H9 (cell line): ENCODE data around the gene MYOM1. TPM values are rescaled to one million over a fixed set of nuclear protein-coding genes. Genes with fewer than 3 reads are reported as not detected.

Source experiments
- DNase-seq: peaks from one replicate; pipeline ENCODE4 v3.0.0-alpha.2; 2017
- H2AFZ ChIP-seq: one replicate; pipeline ENCODE4 v1.6.1; 2013; ENCODE audit warnings: mild to moderate bottlenecking, low read length, control low read depth, moderate library complexity
- H2AK5ac ChIP-seq: 2 replicates; pipeline ENCODE4 v1.6.1; 2013; ENCODE audit warnings: low read length, control low read depth, mixed read lengths; ENCODE audit not compliant: insufficient read length
- H2BK120ac ChIP-seq: one replicate; pipeline ENCODE4 v1.6.1; 2013; ENCODE audit warnings: low read depth, mild to moderate bottlenecking, low read length, control low read depth, inconsistent platforms; ENCODE audit not compliant: poor library complexity, severe bottlenecking
- H2BK12ac ChIP-seq: 2 replicates; pipeline ENCODE4 v1.6.1; 2013; ENCODE audit warnings: low read length, control low read depth, mixed read lengths, low read depth; ENCODE audit not compliant: insufficient read length
- H2BK15ac ChIP-seq: 2 replicates; pipeline ENCODE4 v1.6.1; 2013; ENCODE audit warnings: low read depth, low read length, control low read depth
- H2BK20ac ChIP-seq: one replicate; pipeline ENCODE4 v1.6.1; 2013; ENCODE audit warnings: low read depth, mild to moderate bottlenecking, low read length, control low read depth, inconsistent platforms; ENCODE audit not compliant: poor library complexity, severe bottlenecking
- H2BK5ac ChIP-seq: 2 replicates; pipeline ENCODE4 v1.6.1; 2013; ENCODE audit warnings: low read length, control low read depth, mixed read lengths; ENCODE audit not compliant: insufficient read length
- H3K14ac ChIP-seq: 2 replicates; pipeline ENCODE4 v1.6.1; 2013; ENCODE audit warnings: low read length, control low read depth; ENCODE audit not compliant: insufficient read depth
- H3K18ac ChIP-seq: 2 replicates; pipeline ENCODE4 v1.6.1; 2013; ENCODE audit warnings: low read depth, mild to moderate bottlenecking, mixed read lengths, low read length, control low read depth; ENCODE audit not compliant: insufficient read length
- H3K23ac ChIP-seq: 2 replicates; pipeline ENCODE4 v1.6.1; 2013; ENCODE audit warnings: low read length, control low read depth, mixed read lengths, low read depth; ENCODE audit not compliant: insufficient read length
- H3K23me2 ChIP-seq: 2 replicates; pipeline ENCODE4 v1.6.1; 2013; ENCODE audit warnings: low read depth, mild to moderate bottlenecking, mixed read lengths, low read length, control low read depth; ENCODE audit not compliant: insufficient read length, poor library complexity, severe bottlenecking
- H3K27ac ChIP-seq: 2 replicates; pipeline ENCODE4 v1.5.1; 2013; ENCODE audit warnings: low read length, control low read depth, mixed read lengths, low read depth; ENCODE audit not compliant: insufficient read length
- H3K27me3 ChIP-seq: 2 replicates; pipeline ENCODE4 v1.6.1; 2013; ENCODE audit warnings: low read length, control low read depth, inconsistent platforms; ENCODE audit not compliant: insufficient read depth
- H3K4ac ChIP-seq: 2 replicates; pipeline ENCODE4 v1.6.1; 2013; ENCODE audit warnings: low read depth, mild to moderate bottlenecking, control low read depth, inconsistent platforms, low read length, moderate library complexity
- H3K4me1 ChIP-seq: 2 replicates; pipeline ENCODE4 v1.6.1; 2013; ENCODE audit warnings: low read length, control low read depth, inconsistent platforms; ENCODE audit not compliant: insufficient read depth
- H3K4me2 ChIP-seq: 2 replicates; pipeline ENCODE4 v1.6.1; 2013; ENCODE audit warnings: low read length, control low read depth, mixed read lengths; ENCODE audit not compliant: insufficient read length, insufficient read depth
- H3K56ac ChIP-seq: 2 replicates; pipeline ENCODE4 v1.6.1; 2013; ENCODE audit warnings: low read depth, mild to moderate bottlenecking, mixed read lengths, low read length, control low read depth; ENCODE audit not compliant: insufficient read length
- H3K79me1 ChIP-seq: 2 replicates; pipeline ENCODE4 v1.6.1; 2013; ENCODE audit warnings: low read depth, mild to moderate bottlenecking, moderate library complexity, low read length, control low read depth, inconsistent platforms; ENCODE audit not compliant: insufficient read depth, poor library complexity, severe bottlenecking
- H3K79me2 ChIP-seq: 2 replicates; pipeline ENCODE4 v1.6.1; 2013; ENCODE audit warnings: low read length, control low read depth, inconsistent platforms; ENCODE audit not compliant: insufficient read depth
- H3K9ac ChIP-seq: 2 replicates; pipeline ENCODE4 v1.6.1; 2013; ENCODE audit warnings: low read length, control low read depth, mixed read lengths; ENCODE audit not compliant: insufficient read length; ENCODE audit errors: extremely low read depth
- H3K9me3 ChIP-seq: one replicate; pipeline ENCODE4 v1.6.1; 2013; ENCODE audit warnings: low read depth, low read length, inconsistent platforms; ENCODE audit not compliant: control insufficient read depth
- H3T11ph ChIP-seq: one replicate; pipeline ENCODE4 v1.6.1; 2013; ENCODE audit warnings: mild to moderate bottlenecking, low read length, control low read depth, inconsistent platforms
- H4K20me1 ChIP-seq: one replicate; pipeline ENCODE4 v1.6.1; 2013; ENCODE audit not compliant: control insufficient read depth, insufficient read length, insufficient read depth
- H4K5ac ChIP-seq: 2 replicates; pipeline ENCODE4 v1.6.1; 2013; ENCODE audit warnings: low read depth, mild to moderate bottlenecking, mixed read lengths, low read length, control low read depth; ENCODE audit not compliant: insufficient read length
- H4K8ac ChIP-seq: replicated peaks from 2 replicates; pipeline ENCODE4 v1.6.1; 2013; ENCODE audit warnings: low read length, control low read depth, mixed read lengths, low read depth; ENCODE audit not compliant: insufficient read length
- H4K91ac ChIP-seq: 2 replicates; pipeline ENCODE4 v1.6.1; 2013; ENCODE audit warnings: low read depth, mild to moderate bottlenecking, moderate library complexity, mixed read lengths, low read length, control low read depth; ENCODE audit not compliant: insufficient read length
- H3K27ac Mint-ChIP-seq, 3 experiments: 2 replicates in 2 of 3; 3 replicates in 1 of 3; pipeline ENCODE4 v1.8.0; 2020 to 2021; ENCODE audit warnings: mixed read lengths in 3 of 3, mild to moderate bottlenecking in 1 of 3, moderate library complexity in 1 of 3
- H3K27me3 Mint-ChIP-seq: 2 replicates; pipeline ENCODE4 v1.8.0; 2021; ENCODE audit warnings: low read depth, mild to moderate bottlenecking, moderate library complexity, mixed read lengths
- H3K36me3 Mint-ChIP-seq, 3 experiments: 2 replicates in 2 of 3; 3 replicates in 1 of 3; pipeline ENCODE4 v1.8.0; 2020 to 2021; ENCODE audit warnings: low read depth in 3 of 3, mixed read lengths in 3 of 3; ENCODE audit not compliant: insufficient read depth in 1 of 3
- H3K4me1 Mint-ChIP-seq, 2 experiments: 2 replicates each; pipeline ENCODE4 v1.8.0; 2020; ENCODE audit warnings: mixed read lengths in 2 of 2
- H3K4me3 Mint-ChIP-seq, 2 experiments: 2 replicates in 1 of 2; 3 replicates in 1 of 2; pipeline ENCODE4 v1.8.0; 2020 to 2021; ENCODE audit warnings: mild to moderate bottlenecking in 2 of 2, mixed read lengths in 2 of 2, moderate library complexity in 1 of 2
- H3K9me3 Mint-ChIP-seq, 2 experiments: 2 replicates in 1 of 2; 3 replicates in 1 of 2; pipeline ENCODE4 v1.8.0; 2020; ENCODE audit warnings: mild to moderate bottlenecking in 2 of 2, mixed read lengths in 2 of 2, moderate library complexity in 1 of 2
- CTCF ChIP-seq: fragments of 200-600 bp; sonication (generic); conservative IDR thresholded peaks from 3 replicates; pipeline ENCODE4 v1.8.0; 2021; ENCODE audit warnings: antibody characterized with exemption, mild to moderate bottlenecking
- WGBS: extraction: QIAGEN DNeasy Blood & Tissue Kit; methylation state at CpG from one replicate; pipeline ENCODE4 v1.1.7; 2013; ENCODE audit warnings: missing lambda C conversion rate, low lambda C conversion rate, mixed read lengths; ENCODE audit not compliant: insufficient read length; ENCODE audit errors: extremely low coverage; 5-methylcytosine and 5-hydroxymethylcytosine counted together
- total RNA-seq: library from RNA; stranded (reverse); gene quantifications from 2 replicates; pipeline ENCODE4 v1.2.1, GENCODE V29; 2021

MYOM1 gene
- total RNA-seq, 1 experiment from 2014 or later: 0.17 TPM

- Histone ChIP-seq H4K5ac (no peak overlapping the region), H2BK12ac (no peak overlapping the region), H2BK5ac (no peak overlapping the region), H2BK120ac (no peak overlapping the region), H3K9ac (no peak overlapping the region), H3K14ac (no peak overlapping the region), H3K18ac (no peak overlapping the region), H3K79me1 (no peaks in the 10 kb centered on the region), H4K8ac (no peak overlapping the region), H3K79me2 (no peaks in the 10 kb centered on the region), H3T11ph (no peak overlapping the region), H2AK5ac (no peak overlapping the region), H2BK20ac (no peak overlapping the region), H3K4me1 (no peaks in the 10 kb centered on the region), H4K20me1 (no peaks in the 10 kb centered on the region), H3K4ac (no peak overlapping the region), H4K91ac (no peak overlapping the region), H3K4me2 (no peak overlapping the region), H3K23me2 (no peaks in the 10 kb centered on the region), H2AFZ (no peak overlapping the region), H3K56ac (no peak overlapping the region), H2BK15ac (no peak overlapping the region), H3K9me3 (no peaks in the 10 kb centered on the region), H3K27ac (no peak overlapping the region), H3K27me3 (no peaks in the 10 kb centered on the region; the same call in 1 of the 2 replicates), H3K23ac (no peak overlapping the region)
- WGBS: no CpG with 5 or more reads among the region's 6 CpGs
- no peak overlapping the region for H3K4me3 Mint-ChIP-seq
- H3K27me3 Mint-ChIP-seq: peaks cover 25% of the 10 kb centered on the region
- H3K36me3 Mint-ChIP-seq: no peaks in the 10 kb centered on the region
- H3K4me1 Mint-ChIP-seq: no peaks in the 10 kb centered on the region
- no peak for DNase-seq
- peak overlapping the region in 1 of 3 experiments; percentile 48; a peak in 1 of 7 replicates for H3K27ac Mint-ChIP-seq
- H3K9me3 Mint-ChIP-seq: no peaks in the 10 kb centered on the region
- no peak for TF ChIP-seq CTCF
Observed at GRCh38 chr18:3104190-3105054, 115.3 kb downstream of the MYOM1 start.
